AG08395 (cell line): ENCODE measurements around the gene ST8SIA5.

Source experiments
- DNase-seq: peaks from one replicate; pipeline ENCODE4 v3.0.0; 2012; ENCODE audit warnings: mixed read lengths, low spot score

ST8SIA5 gene

DNA sequence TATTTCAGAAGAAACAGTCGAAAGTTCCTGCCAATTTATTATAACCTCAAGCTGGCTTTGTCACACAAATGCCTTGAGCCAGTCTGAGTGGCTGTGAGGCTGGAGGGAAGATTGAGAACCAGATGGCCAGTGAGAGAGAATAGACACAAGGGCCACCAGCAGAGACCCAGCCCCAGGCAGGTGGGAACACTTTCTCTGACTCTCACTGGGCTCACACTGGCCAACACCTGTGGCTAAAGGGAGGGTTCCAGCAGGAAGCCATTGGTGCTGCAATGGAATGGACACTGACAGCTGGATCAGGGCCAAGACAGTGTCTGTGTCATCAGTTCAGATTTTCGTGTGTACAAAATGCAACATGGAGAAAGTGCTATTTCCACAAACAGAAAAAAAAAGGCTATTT, 129.7 kb downstream of the ST8SIA5 start:
- DNase-seq: no peak

GRCh38 chr18:46625069-46625468, 131.8 kb downstream of the ST8SIA5 start:
- no peak for DNase-seq

GRCh38 chr18:46624127-46624526, 132.7 kb downstream of the ST8SIA5 start:
- DNase-seq: no peak

DNA sequence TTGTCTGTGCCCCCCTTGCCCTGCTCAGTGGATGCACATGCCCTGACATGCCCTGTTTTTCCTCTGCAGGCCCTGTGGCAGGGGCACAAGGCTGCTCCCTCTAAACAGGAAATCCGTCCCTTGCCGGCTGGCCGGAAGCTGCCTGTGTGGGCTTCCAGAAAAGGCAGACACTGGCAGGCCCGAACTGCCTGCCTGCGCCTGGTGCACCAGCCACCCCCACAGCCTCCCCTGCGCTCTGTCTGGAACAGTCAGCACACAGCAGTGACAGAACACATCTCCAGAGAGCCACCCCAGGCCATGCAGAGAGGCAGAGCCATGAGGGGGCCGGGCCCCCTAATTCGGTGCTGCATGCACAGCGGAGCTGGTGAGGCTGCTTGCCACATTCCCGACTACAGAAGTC, 133.3 kb downstream of the ST8SIA5 start:
- peak; percentile 18 for DNase-seq

DNA sequence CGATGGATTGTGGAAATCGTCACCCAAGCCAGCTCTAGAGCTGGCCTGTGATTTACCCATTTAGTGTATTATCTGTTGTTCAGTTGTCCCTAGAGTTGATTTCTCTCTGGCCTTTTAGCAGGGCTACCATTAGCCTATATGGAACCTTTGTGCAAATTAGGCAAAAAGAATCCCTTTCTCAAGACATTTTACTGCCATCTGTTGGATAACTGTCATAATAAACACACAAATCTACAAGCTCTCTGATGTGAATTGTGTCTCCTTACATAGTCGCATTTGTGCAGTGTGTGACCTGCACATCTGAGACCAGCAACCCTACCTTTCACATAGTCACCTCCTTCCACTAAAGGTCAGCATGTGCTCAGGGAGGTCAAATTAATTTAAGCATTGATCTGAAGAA, 133.9 kb downstream of the ST8SIA5 start:
- DNase-seq: no peak

DNA sequence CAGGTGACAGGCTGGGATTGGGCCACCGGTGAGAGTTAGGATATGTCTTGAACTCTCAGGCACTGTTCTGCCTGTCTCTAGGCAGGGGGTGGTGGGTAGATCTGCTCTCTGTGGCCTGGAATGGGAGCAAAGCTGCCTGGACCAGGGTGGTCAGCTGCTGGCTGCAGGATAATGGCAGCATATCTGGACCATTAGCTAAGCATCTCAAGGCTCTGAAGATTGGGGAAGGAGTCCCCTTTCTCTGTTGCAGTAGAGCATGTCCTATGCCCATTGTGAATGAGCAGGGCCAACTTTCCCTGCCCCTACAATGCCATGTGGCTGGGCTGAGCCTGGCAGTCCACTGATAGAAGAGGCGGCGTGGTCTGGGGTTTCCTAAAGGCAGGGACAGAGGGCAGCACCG, 134.4 kb downstream of the ST8SIA5 start:
- no peak for DNase-seq

DNA sequence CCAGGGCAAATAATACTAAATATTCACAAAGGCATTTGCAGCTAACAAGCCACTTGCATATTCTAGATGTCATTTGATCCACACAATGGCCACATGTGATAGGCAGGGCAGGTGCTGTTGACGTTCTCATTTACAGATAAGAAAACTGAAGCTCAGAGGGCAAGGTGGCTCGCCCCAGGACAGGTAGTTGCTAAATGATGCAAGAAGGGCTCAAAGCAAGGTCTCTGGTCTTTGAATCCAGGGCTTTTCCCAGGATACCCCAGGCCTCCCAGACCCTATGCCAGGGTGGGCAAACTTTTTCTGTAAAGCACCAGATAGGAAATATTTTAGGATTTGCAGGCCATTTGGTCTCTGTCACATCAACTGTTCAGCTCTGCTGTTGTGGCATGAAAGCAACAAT, 135.0 kb downstream of the ST8SIA5 start:
- DNase-seq: no peak

DNA sequence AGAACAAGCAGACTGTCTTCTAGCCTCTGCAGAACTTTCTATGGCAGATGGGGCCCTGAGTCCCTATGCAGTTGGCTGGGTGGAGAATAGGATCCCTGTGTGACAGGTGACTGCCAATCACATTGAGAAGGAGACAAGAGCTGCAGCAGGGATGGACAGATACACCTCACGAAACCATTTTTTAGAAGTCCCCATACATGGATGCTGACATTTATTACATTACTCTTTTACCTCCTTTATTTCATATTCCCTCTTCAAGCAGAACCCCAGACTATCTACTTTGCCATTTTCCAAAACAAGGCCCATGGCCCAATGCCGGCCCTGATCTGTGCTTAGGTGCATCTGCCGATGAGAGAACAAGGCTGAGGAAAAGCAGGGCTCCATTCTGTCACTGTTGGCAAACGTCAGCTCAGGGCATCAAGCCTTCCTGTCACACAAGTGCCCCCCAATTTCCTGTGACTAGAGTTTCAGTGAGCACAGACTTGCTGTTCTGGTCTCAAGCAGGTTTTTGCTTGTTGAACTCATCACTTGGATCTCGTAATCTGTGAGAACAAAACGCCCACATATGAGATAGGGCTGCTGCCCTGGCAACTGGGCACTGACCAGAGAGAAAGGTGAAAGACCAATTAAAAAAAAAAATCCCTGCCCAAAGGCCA, 135.6 kb downstream of the ST8SIA5 start:
- DNase-seq: no peak

- DNase-seq: no peak
Measured at GRCh38 chr18:46619559-46619958, 137.3 kb downstream of the ST8SIA5 start.
